Aorta (tissue), 5 donors: ENCODE measurements around the gene UBAP2. TPM values are rescaled to one million over a fixed set of nuclear protein-coding genes. Genes with fewer than 3 reads are reported as not detected.

ENCODE experiments used
- ATAC-seq: fragments of 200-7000 bp; cut with Tn5 transposase; one replicate; pipeline ENCODE4 v1.9.1; 2022; ENCODE audit warnings: moderate library complexity; ENCODE audit not compliant: low FRiP score
- DNase-seq, 2 donors: peaks; one replicate each; pipeline ENCODE4 v3.0.0-alpha.2; 2020
- H3K27ac ChIP-seq, 2 donors: one replicate each; pipeline ENCODE4 v1.5.1; 2013; ENCODE audit warnings: low read length in 2 of 2, mild to moderate bottlenecking in 2 of 2, moderate library complexity in 2 of 2, control low read depth in 1 of 2, inconsistent platforms in 1 of 2, low read depth in 1 of 2
- H3K27me3 ChIP-seq, 2 donors: one replicate each; pipeline ENCODE4 v1.6.1; 2013; ENCODE audit warnings: control low read depth in 1 of 2, low read length in 1 of 2, mild to moderate bottlenecking in 1 of 2, moderate library complexity in 1 of 2; ENCODE audit not compliant: insufficient read depth in 2 of 2, control insufficient read depth in 1 of 2
- H3K36me3 ChIP-seq, 2 donors: one replicate each; pipeline ENCODE4 v1.6.1; 2013; ENCODE audit warnings: control low read depth in 1 of 2, low read length in 1 of 2, mild to moderate bottlenecking in 1 of 2; ENCODE audit not compliant: insufficient read depth in 2 of 2, control insufficient read depth in 1 of 2
- H3K4me1 ChIP-seq, 2 donors: one replicate each; pipeline ENCODE4 v1.6.1; 2013; ENCODE audit warnings: low read length in 2 of 2, control low read depth in 1 of 2, mild to moderate bottlenecking in 1 of 2, moderate library complexity in 1 of 2; ENCODE audit not compliant: insufficient read depth in 2 of 2, control insufficient read depth in 1 of 2
- H3K4me3 ChIP-seq, 2 donors: one replicate each; pipeline ENCODE4 v1.5.1; 2013; ENCODE audit warnings: low read length in 2 of 2, control low read depth in 1 of 2, mild to moderate bottlenecking in 1 of 2
- H3K9me3 ChIP-seq: one replicate; pipeline ENCODE4 v1.6.1; 2013; ENCODE audit warnings: mild to moderate bottlenecking, low read length; ENCODE audit not compliant: control insufficient read depth
- WGBS, 2 donors: extraction: QIAGEN DNeasy Blood & Tissue Kit; methylation state at CpG; one replicate each; pipeline ENCODE4 v1.1.7; 2013; 5-methylcytosine and 5-hydroxymethylcytosine counted together
- intact Hi-C, 2 donors: fragments of 100-400 bp; cut with DNase I; formaldehyde crosslinking; loops; one replicate each; pipeline versions ENCODE4 v1.14.2 to v1.15.0; 2022
- polyA plus RNA-seq, 2 donors: library from polyadenylated mRNA; stranded (reverse); fragments of 200-250 nt; gene quantifications; one replicate each; pipeline ENCODE4 v1.2.3, GENCODE V29; 2013
- total RNA-seq, 2 donors: library from RNA; stranded (reverse); fragmentation: NEBNext Ultra II Directional; extraction: Animal tissue kit (Norgen Biotek cat#: 25700); gene quantifications; one replicate each; pipeline ENCODE4 v1.2.1, GENCODE V29; 2021
- donor health status: healthy with polysubstance abuse.
- donor health status: Bipolar disorder and iron deficiency.
- donor health status: DM: no; HTN: no; CAD: no.
- donor health status: DM: no; HTN: no; CAD: no.
- donor health status: DM: yes; HTN: yes; CAD: no.

The UBAP2 gene
- total and polyA plus RNA-seq, 4 donors, result 5.3 to 30.5 (median 15.8) TPM

DNA sequence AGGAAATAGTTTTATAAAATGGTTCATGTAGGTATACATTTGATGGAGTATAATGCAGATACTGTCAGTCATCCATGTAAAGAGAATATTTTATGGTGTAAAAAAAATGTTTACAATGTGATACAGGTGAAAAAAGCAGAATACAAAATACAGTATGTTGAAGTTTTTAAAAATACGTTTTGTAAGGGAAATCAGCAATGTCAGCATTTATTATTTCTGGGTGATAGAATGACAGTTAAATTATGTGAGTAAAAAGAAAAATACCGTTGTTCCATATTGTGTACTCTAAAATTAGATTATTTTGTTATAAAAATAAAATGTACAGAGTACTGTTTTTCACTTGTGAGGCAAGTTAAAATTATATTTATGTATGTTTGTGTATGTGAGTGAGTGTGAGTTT is 162.7 kb downstream of the UBAP2 start:
- ATAC-seq (no peak), DNase-seq (no peak)
- H3K36me3 ChIP-seq, result no peaks in the 10 kb centered on the region
- no peak overlapping the region for H3K4me3 ChIP-seq
- H3K27ac ChIP-seq, result no peak overlapping the region
- intact Hi-C loops, result no loop called here
- H3K27me3 ChIP-seq, result no peaks in the 10 kb centered on the region
- H3K4me1 ChIP-seq, result peaks cover 0 to 5% of the 10 kb centered on the region in 2 donors
- no peaks in the 10 kb centered on the region for H3K9me3 ChIP-seq
- 28 to 34% methylated on average over 2 of the region's 2 CpGs for WGBS, 2 donors

DNA sequence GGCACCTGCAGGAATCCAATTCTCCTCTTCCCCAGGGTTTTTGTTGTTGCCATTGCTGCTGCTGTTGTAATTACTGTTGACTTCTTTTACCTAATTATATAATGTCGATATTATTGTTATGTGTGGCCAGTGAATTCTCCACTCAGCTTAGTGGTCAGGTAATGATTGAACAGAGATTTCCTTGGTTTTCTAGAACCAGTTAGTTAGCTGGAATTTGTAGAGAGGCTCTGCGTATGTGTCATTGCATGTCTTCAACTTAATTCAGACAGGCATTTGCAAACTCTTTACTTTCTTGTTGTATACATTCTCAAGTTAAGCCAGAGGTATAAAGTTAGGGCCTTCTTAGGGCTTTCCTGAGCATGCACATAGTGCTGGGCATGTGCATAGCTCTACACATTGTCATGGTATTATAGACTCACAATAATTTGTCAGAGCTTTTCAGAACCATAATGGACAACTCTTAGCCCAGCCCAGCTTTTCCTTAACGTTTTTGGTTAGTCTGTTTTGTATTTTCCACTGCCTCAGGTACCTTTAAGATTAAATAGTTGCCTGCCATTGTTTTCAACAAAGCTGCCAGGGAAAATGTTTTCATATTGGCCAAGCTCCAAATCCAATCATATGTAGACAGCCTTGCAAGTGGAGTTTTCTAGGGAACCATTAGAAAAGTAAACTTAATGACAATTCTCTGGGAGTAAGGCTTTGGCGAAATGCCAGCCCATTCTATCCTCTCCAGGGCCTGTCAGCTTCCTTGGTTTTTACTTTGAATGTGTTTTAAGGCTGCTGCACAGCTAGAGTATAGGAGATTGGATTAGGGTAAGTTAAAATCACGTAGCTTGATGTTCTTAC is 163.6 kb downstream of the UBAP2 start:
- DNase-seq, result no peak
- intact Hi-C loops, result no loop called here
- H3K27ac ChIP-seq, result no peak overlapping the region
- no peaks in the 10 kb centered on the region for H3K36me3 ChIP-seq
- H3K9me3 ChIP-seq, result no peaks in the 10 kb centered on the region
- no peaks in the 10 kb centered on the region for H3K27me3 ChIP-seq
- 41 to 43% methylated on average over 5 of the region's 5 CpGs for WGBS, 2 donors
- H3K4me1 ChIP-seq, result peaks cover 0 to 5% of the 10 kb centered on the region in 2 donors
- ATAC-seq, result no peak
- H3K4me3 ChIP-seq, result no peak overlapping the region

DNA sequence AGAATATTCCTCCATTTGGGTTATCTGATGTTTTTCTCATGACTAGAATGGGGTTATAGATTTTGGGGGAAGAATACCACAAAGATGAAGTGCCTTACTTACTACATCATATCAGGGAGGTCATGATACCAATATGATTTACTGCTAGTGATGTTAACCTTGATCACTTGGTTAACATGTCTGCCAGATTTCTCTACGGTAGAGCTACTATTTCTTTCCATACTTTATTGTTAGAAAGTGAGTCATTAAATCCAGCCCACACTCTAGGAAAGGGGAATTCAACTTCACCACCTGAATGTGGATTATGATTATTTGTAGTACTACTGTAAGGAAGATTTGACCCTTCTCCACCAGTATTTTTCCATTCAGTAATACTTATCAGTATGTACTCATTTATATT is 167.1 kb downstream of the UBAP2 start:
- DNase-seq (no peak), ATAC-seq (no peak)
- peaks cover 2 to 5% of the 10 kb centered on the region in 2 donors for H3K4me1 ChIP-seq
- intact Hi-C loops, result no loop called here
- no peaks in the 10 kb centered on the region for H3K9me3 ChIP-seq
- H3K36me3 ChIP-seq, result no peaks in the 10 kb centered on the region
- H3K27ac ChIP-seq, result no peak overlapping the region
- no peaks in the 10 kb centered on the region for H3K27me3 ChIP-seq
- WGBS, 2 donors, result 3 to 5% methylated on average over 1 of the region's 1 CpG
- H3K4me3 ChIP-seq, result no peak overlapping the region

DNA sequence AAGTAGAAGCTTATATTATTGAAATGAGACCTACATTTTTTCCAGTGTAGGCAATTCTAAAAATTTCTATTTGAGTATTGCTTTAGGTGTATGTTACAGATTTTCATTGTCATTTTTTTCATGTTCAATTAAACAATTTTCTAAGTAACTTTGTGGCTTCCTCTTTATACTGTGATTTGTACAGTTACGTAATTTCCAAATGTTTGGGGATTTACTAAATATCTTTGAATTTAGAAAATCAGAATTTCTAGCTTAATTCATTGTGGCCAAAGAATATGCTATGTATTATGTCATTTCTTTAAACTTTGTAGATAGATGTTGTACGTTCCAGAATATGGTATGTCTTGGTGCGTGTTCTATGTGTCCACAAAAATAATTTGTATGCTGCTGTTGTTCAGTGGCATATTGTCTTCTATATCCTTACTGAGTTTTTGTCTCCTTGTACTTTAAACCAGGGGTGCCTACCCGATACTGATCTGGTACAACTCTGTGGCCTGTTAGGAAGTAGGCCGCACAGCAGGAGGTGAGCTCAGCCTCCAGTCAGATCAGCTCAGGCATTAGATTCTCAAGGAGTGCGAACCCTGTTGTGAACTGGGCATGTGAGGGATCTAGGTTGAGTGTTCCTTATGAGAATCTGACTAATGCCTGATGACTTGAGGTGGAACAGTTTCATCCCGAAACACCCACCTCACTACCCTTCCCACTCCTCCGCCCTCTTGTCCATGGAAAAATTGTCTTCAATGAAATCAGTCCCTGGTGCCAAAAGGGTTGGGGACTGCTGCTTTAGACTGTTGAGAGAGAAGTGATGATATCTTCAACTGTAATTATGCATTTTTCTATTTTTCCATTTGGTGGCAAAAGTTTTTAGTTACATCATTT is 168.2 kb downstream of the UBAP2 start:
- Histone ChIP-seq H3K36me3 (no peaks in the 10 kb centered on the region), H3K4me3 (no peak overlapping the region), H3K9me3 (no peaks in the 10 kb centered on the region), H3K27me3 (no peaks in the 10 kb centered on the region), H3K27ac (no peak overlapping the region), H3K4me1 (peaks cover 2 to 5% of the 10 kb centered on the region in 2 donors)
- ATAC-seq (no peak), DNase-seq (no peak)
- intact Hi-C loops, result no loop called here
- WGBS, 2 donors, result 93 to 94% methylated on average over 8 of the region's 8 CpGs

DNA sequence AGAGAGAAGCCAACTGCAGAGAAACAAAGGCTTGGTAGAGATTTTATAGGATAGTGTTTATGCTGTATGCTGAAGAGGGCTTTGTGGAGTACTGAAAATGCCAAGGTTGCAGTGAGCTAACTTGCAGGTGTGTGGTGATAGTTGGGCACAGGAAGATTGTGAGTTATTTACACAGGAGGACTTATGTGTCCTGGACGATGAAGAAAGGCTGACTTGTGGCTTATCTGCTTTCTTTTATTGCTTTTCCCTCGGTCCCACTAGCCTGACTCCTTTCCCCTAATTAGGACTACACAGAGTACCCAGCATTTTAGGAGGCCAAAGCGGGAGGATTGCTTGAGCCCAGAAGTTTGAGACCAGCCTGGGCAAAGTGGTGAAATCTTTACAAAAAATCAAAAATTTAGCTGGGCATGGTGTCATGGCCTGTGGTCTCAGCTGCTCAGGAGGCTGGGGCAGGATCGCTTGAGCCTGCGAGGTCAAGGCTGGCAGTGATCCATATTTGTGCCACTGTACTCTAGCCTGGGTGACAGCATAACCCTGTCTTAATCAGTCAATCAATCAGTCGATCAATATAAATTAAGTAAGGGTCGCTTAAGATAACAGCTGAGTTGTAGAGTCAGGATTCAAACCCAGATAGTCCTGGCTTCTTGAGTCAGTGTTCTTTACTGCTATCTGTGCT is 169.9 kb downstream of the UBAP2 start:
- intact Hi-C loops, result no loop called here
- H3K9me3 ChIP-seq, result no peaks in the 10 kb centered on the region
- H3K4me1 ChIP-seq, result peaks cover 0 to 2% of the 10 kb centered on the region in 2 donors
- H3K27ac ChIP-seq, result no peak overlapping the region
- H3K27me3 ChIP-seq, result no peaks in the 10 kb centered on the region
- peak; percentile 56 for ATAC-seq
- WGBS, 2 donors, result 80 to 81% methylated on average over 7 of the region's 7 CpGs
- no peak for DNase-seq
- no peaks in the 10 kb centered on the region for H3K36me3 ChIP-seq
- H3K4me3 ChIP-seq, result no peak overlapping the region

DNA sequence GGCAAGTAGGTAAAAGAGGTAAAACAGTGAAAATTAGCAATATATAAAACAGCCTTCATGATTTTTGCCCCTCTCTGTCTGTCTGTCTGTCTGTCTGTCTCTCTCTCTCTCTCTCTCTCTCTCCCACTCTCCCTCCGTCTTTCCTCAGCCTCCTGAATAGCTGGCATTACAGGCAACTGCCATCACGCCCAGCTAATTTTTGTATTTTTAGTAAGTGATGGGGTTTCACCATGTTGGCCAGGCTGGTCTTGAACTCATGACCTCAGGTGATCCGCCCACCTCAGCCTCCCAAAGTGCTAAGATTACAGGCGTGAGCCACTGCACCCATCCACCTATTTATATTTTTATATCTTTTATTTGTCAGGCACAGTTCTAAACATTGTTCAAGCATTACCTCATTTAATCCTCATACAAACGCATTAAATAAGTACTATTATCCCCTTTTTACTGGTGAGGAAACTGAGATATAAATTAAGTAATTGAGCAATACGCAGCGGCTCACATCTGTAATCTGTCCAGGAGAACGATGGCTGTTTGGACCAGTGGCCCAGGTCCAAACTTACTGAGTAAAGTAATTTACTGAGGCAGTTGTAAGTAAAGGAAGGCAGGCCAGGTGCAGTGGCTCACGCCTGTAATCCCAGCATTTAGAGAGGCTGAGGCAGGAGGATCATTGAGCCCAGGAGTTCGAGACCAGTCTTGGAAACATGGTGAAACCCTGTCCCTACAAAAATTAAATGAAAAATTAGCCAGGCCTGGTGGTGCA is 170.8 kb downstream of the UBAP2 start:
- H3K36me3 ChIP-seq, result no peaks in the 10 kb centered on the region
- intact Hi-C loops, result no loop called here

More for the DNA sequence above, 170.8 kb downstream of the UBAP2 start:
- DNase-seq (no peak), ATAC-seq (no peak)
- H3K9me3 ChIP-seq, result no peaks in the 10 kb centered on the region
- peaks cover 0 to 2% of the 10 kb centered on the region in 2 donors for H3K4me1 ChIP-seq
- no peak overlapping the region for H3K4me3 ChIP-seq
- 60 to 67% methylated on average over 10 of the region's 10 CpGs for WGBS, 2 donors
- no peaks in the 10 kb centered on the region for H3K27me3 ChIP-seq
- no peak overlapping the region for H3K27ac ChIP-seq
